Ramos (cell line): ENCODE data around the gene CPB1.

Source experiments
- in situ Hi-C: fragments of 300-500 bp; cut with MboI; formaldehyde crosslinking; loops from one replicate; pipeline ENCODE4 v1.14.3; 2022; ENCODE audit warnings: low sequenced_read_pairs; ENCODE audit not compliant: unreplicated experiment

The CPB1 gene

GRCh38 chr3:148878095-148878494 lies 50.5 kb downstream of the CPB1 start:
- in situ Hi-C loops, result no loop called here

- in situ Hi-C loops, result no loop called here
Observed at GRCh38 chr3:148879256-148879655, 51.6 kb downstream of the CPB1 start.

- in situ Hi-C loops, result no loop called here
Observed at GRCh38 chr3:148880681-148881080, 53.1 kb downstream of the CPB1 start.

- in situ Hi-C loops, result no loop called here
Observed at GRCh38 chr3:148881286-148881685, 53.7 kb downstream of the CPB1 start.

- in situ Hi-C loops, result no loop called here
Observed at GRCh38 chr3:148882288-148882687, 54.7 kb downstream of the CPB1 start.

- in situ Hi-C loops, result no loop called here
Observed at GRCh38 chr3:148883163-148883562, 55.6 kb downstream of the CPB1 start.

- in situ Hi-C loops, result no loop called here
Observed at GRCh38 chr3:148884261-148884660, 56.6 kb downstream of the CPB1 start.

GRCh38 chr3:148889828-148890227 lies 62.2 kb downstream of the CPB1 start:
- in situ Hi-C loops, result no loop called here

GRCh38 chr3:148896062-148896461 lies 68.5 kb downstream of the CPB1 start:
- in situ Hi-C loops, result no loop called here

GRCh38 chr3:148901987-148902791 lies 74.6 kb downstream of the CPB1 start:
- in situ Hi-C loops, result no loop called here

- in situ Hi-C loops, result no loop called here
Observed at GRCh38 chr3:148903022-148903442, 75.4 kb downstream of the CPB1 start.

- in situ Hi-C loops, result no loop called here
Observed at GRCh38 chr3:148903941-148904340, 76.3 kb downstream of the CPB1 start.

- in situ Hi-C loops, result no loop called here
Observed at GRCh38 chr3:148906667-148907066, 79.1 kb downstream of the CPB1 start.
